ENCODE measurements around the gene UBB. TPM values are rescaled to one million over a fixed set of nuclear protein-coding genes. Genes with fewer than 3 reads are reported as not detected.

UBB gene
- total and polyA plus RNA-seq, 9 of the 15 experiments (the other 6 are each of a cell fraction or from before 2014, with no cell fraction given): 1,069 to 4,143 (median 1,696) TPM

DNA sequence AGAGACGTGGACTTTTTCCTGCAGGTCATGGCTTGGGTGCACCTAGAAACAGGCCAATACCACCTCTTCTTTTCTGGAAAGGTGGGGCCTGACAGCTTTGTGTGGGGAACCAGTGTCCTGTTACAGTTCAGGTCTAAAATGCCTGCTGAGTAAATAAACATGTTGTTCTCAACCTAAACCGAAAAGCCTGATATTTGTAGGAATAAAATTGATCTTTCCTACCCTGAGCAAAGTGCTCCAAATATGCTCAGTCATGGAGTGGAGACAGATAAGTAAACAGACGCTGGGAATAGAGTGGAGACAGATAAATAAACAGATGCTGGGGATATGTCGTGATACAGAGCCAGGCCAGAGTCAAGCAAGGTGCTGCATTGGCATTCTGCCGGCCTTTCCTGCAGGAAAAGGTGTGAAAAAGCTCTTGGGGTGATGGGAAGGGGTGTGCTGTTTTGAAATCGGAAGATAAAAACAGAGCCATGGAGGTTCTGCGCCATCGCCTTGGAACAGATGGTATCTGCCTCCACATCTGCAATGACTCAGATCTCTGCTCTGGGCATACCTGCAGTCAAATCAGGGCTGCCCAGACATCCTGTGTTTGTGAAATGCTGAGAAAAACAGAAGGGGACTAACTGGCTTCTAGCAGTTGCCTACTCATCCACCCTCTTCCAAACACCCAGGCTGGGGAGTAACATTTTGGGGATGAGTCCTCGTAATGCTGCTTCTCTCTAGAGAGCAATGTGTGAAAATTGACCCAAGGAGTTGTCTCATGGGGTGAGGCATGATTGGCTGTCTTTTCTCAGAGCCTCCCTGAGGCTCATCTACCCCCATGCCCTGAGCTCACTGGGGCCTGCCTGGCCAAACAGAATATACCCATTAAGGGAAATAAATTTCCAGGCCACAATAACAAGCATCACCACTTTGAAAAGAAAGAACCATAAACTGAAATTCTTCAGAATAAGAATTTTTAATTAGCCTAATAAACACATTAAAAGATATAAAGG is 17.7 kb downstream of the UBB start (continued):
- 0 out of 2 replicates have a peak, but pooled peaks have one; percentile 40 for TF ChIP-seq ZNF316 (IDR thresholded peaks at IDR 0.05)
- peak in 1 of 2 experiments; percentile 49; a peak in 1 of 4 replicates for TF ChIP-seq TBL1XR1 (IDR thresholded peaks at IDR 0.05; ENCODE audit: low read length in 2 of 2)
- TF ChIP-seq MCM3 (IDR thresholded peaks at IDR 0.05): no peak
- TF ChIP-seq POLR2AphosphoS5 (IDR thresholded peaks at IDR 0.05; ENCODE audit: control insufficient read depth, insufficient read depth, low read depth, low read length): peak; percentile 72
- TF ChIP-seq MTA2 (IDR thresholded peaks at IDR 0.05; ENCODE audit: low read depth): peak; percentile 49; the same call in 1 of the 2 replicates
- TF ChIP-seq, protein P1, sequence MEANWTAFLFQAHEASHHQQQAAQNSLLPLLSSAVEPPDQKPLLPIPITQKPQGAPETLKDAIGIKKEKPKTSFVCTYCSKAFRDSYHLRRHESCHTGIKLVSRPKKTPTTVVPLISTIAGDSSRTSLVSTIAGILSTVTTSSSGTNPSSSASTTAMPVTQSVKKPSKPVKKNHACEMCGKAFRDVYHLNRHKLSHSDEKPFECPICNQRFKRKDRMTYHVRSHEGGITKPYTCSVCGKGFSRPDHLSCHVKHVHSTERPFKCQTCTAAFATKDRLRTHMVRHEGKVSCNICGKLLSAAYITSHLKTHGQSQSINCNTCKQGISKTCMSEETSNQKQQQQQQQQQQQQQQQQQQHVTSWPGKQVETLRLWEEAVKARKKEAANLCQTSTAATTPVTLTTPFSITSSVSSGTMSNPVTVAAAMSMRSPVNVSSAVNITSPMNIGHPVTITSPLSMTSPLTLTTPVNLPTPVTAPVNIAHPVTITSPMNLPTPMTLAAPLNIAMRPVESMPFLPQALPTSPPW (CRISPR knock-in tag; IDR thresholded peaks at IDR 0.05): 0 out of 2 replicates have a peak, but pooled peaks have one; percentile 24
- peak; percentile 47; the same call in 1 of the 2 replicates for TF ChIP-seq DMBX1 (CRISPR knock-in tag; IDR thresholded peaks at IDR 0.05; ENCODE audit: borderline replicate concordance)
- TF ChIP-seq FOSL1 (tag; conservative IDR thresholded peaks at IDR 0.05): peak; percentile 90
- TF ChIP-seq NFE2L1 (tag; IDR thresholded peaks at IDR 0.05; ENCODE audit: borderline replicate concordance, low read depth): 0 out of 2 replicates have a peak, but pooled peaks have one; percentile 33
- TF ChIP-seq ZNF23 (CRISPR knock-in tag; IDR thresholded peaks at IDR 0.05): no peak
- TF ChIP-seq BHLHE40 (IDR thresholded peaks at IDR 0.05; ENCODE audit: low read length): no peak
- TF ChIP-seq MBD2 (IDR thresholded peaks at IDR 0.05; ENCODE audit: borderline replicate concordance, low read depth): peak; percentile 30; the same call in 1 of the 2 replicates

Measured in K562 (cell line).